Thyroid gland (tissue), 4 donors: ENCODE measurements around the gene CDH19. TPM values are rescaled to one million over a fixed set of nuclear protein-coding genes. Genes with fewer than 3 reads are reported as not detected.

Experiments
- DNase-seq, 2 donors: peaks; one replicate each; pipeline ENCODE4 v3.0.0-alpha.2; 2019
- H3K27ac ChIP-seq, 3 donors: fragments of 200-600 bp; sonication (generic); 1 replicate in 2 of 3; 2 replicates in 1 of 3; pipeline ENCODE4 v1.5.1; 2016 to 2019; ENCODE audit warnings: mild to moderate bottlenecking in 1 of 3, moderate library complexity in 1 of 3
- H3K27me3 ChIP-seq: fragments of 200-600 bp; sonication (generic); one replicate; pipeline ENCODE4 v1.5.1; 2019
- H3K36me3 ChIP-seq, 2 donors: fragments of 200-600 bp; sonication (generic); one replicate each; pipeline ENCODE4 v1.5.1; 2016 to 2019
- H3K4me1 ChIP-seq, 2 donors: fragments of 200-600 bp; sonication (generic); one replicate each; pipeline ENCODE4 v1.5.1; 2017 to 2019
- H3K4me3 ChIP-seq, 3 donors: fragments of 200-600 bp; sonication (generic); replicated peaks in 1 of 3; 1 replicate in 2 of 3; 2 replicates in 1 of 3; pipeline ENCODE4 v1.5.1; 2016; ENCODE audit warnings: mild to moderate bottlenecking in 1 of 3
- H3K9me3 ChIP-seq: fragments of 200-600 bp; sonication (generic); one replicate; pipeline ENCODE4 v1.5.1; 2017
- POLR2A ChIP-seq, 2 donors: fragments of 450-650 bp; IDR thresholded peaks; one replicate each; pipeline ENCODE4 v1.6.1; 2017; ENCODE audit warnings: antibody characterized with exemption in 2 of 2, mild to moderate bottlenecking in 2 of 2, moderate library complexity in 1 of 2
- WGBS, 2 donors: methylation state at CpG; one replicate each; pipeline ENCODE4 v1.1.5; 2017; 5-methylcytosine and 5-hydroxymethylcytosine counted together
- intact Hi-C: fragments of 100-400 bp; cut with DNase I; formaldehyde crosslinking; loops from one replicate; pipeline ENCODE4 v1.15.1; 2023
- total RNA-seq, 4 donors: library from RNA; depleted of rRNA; stranded (reverse); fragments of >200 nt; gene quantifications; one replicate each; pipeline ENCODE4 v1.2.3, GENCODE V29; 2016
- TF ChIP-seq, protein P1 (sequence below), 6 experiments: fragments of 200-600 bp in 3 of 6; fragments of 450-650 bp in 3 of 6; sonication (generic) in 3 of 6; IDR thresholded peaks; one replicate each; pipeline ENCODE4 v1.5.1; 2016 to 2019; ENCODE audit warnings: antibody characterized with exemption in 6 of 6, mild to moderate bottlenecking in 2 of 6, inconsistent platforms in 1 of 6, moderate library complexity in 1 of 6

Gene CDH19
- total RNA-seq, 4 donors from 2014 or later, result 0.78 to 4.7 (median 2.2) TPM

DNA sequence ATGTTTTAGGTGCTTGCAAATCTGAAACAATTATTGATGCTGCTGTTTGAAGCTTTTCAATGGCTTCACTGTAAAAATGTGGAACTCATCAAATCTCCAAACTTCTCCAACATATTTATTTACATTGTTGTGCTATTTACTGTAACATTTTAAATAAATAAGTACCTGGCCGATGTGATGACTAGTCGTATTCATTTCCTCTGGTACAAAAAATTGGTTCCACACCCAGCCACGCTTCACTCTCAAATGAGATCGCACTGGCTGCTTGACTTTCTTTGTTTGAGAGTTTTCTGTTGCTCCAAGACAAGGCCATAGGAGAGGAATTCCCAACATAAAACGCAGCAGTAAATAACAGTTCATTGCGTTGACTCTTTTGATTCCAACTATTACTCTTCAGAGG lies 32.0 kb downstream of the CDH19 start:
- H3K27me3 ChIP-seq, result no peaks in the 10 kb centered on the region
- H3K9me3 ChIP-seq, result no peaks in the 10 kb centered on the region
- TF ChIP-seq, protein P1, sequence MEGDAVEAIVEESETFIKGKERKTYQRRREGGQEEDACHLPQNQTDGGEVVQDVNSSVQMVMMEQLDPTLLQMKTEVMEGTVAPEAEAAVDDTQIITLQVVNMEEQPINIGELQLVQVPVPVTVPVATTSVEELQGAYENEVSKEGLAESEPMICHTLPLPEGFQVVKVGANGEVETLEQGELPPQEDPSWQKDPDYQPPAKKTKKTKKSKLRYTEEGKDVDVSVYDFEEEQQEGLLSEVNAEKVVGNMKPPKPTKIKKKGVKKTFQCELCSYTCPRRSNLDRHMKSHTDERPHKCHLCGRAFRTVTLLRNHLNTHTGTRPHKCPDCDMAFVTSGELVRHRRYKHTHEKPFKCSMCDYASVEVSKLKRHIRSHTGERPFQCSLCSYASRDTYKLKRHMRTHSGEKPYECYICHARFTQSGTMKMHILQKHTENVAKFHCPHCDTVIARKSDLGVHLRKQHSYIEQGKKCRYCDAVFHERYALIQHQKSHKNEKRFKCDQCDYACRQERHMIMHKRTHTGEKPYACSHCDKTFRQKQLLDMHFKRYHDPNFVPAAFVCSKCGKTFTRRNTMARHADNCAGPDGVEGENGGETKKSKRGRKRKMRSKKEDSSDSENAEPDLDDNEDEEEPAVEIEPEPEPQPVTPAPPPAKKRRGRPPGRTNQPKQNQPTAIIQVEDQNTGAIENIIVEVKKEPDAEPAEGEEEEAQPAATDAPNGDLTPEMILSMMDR (IDR thresholded peaks at IDR 0.05), result no peak
- TF ChIP-seq POLR2A (IDR thresholded peaks at IDR 0.05), result no peak
- intact Hi-C loops, result no loop called here
- no peak overlapping the region for H3K27ac ChIP-seq
- H3K4me3 ChIP-seq, result no peak overlapping the region
- H3K36me3 ChIP-seq, result no peaks in the 10 kb centered on the region
- WGBS, 2 donors, result 77 to 80% methylated on average over 6 of the region's 6 CpGs
- H3K4me1 ChIP-seq, result no peaks in the 10 kb centered on the region
- no peak for DNase-seq

DNA sequence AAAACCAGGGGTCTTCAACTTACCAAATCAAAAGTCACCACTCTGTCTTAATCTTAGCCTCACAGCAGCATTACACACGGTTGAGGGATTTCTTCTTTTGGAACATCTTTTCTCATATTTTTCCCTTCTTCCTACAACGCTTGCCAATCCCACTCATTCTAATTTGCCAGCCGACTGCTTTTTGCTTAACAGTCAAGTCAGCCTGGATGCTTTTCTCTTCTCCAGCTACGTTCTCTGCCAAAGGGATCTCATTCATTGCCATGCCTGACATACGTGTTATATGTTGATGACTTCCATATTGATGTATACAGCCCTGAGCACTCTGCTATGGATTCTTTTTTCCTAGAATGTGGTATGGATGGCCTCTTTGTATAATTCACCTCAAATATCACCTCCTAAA lies 37.3 kb downstream of the CDH19 start:
- TF ChIP-seq, protein P1 (IDR thresholded peaks at IDR 0.05), result no peak
- TF ChIP-seq POLR2A (IDR thresholded peaks at IDR 0.05), result no peak
- Histone ChIP-seq H3K27me3 (no peaks in the 10 kb centered on the region), H3K27ac (no peak overlapping the region), H3K4me1 (no peaks in the 10 kb centered on the region), H3K9me3 (no peaks in the 10 kb centered on the region), H3K4me3 (no peak overlapping the region), H3K36me3 (no peaks in the 10 kb centered on the region)
- DNase-seq, result no peak
- 85 to 90% methylated on average over 5 of the region's 5 CpGs for WGBS, 2 donors
- intact Hi-C loops, result no loop called here

DNA sequence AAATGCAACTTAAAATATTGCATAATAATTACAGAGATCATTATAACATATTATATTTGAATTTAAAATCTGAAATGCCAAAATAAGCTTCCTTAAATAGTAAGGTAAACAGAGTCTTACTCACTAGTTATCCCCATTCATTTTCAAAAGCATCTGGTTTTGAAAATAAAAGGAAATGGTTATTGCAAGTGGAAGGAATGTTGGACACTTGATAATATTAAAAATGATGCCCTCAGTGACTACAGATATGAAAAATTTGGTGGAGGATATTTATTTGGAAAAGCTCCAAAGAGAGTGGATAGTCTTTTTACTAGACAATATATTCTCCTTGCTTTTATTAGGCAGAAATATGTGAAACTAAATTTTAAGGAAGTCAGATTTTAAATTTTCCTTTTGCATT lies 39.7 kb downstream of the CDH19 start:
- Histone ChIP-seq H3K4me1 (no peaks in the 10 kb centered on the region), H3K36me3 (no peaks in the 10 kb centered on the region), H3K27me3 (no peaks in the 10 kb centered on the region), H3K27ac (no peak overlapping the region), H3K4me3 (no peak overlapping the region), H3K9me3 (no peaks in the 10 kb centered on the region)
- intact Hi-C loops, result no loop called here
- DNase-seq, result no peak
- no peak for TF ChIP-seq POLR2A (IDR thresholded peaks at IDR 0.05)
- TF ChIP-seq, protein P1 (IDR thresholded peaks at IDR 0.05), result no peak

DNA sequence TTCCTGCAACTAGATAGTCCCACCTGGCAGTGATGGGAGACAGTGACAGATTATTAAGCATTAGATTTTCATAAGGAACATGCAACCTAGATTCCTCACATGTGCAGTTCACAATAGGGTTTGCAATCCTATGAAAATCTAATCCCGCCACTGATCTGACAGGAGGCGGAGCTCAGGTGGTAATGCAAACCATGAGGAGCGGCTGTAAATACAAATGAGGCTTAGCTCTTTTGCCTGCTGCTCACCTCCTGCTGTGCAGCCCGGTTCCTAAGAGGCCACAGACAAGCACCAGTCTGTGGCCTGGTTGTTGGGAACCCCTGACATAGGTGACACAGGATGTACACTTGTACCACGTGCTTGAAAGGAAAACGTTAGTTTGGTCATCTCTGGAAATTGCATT lies 41.6 kb downstream of the CDH19 start:
- H3K9me3 ChIP-seq, result no peaks in the 10 kb centered on the region
- 89% methylated on average over 6 of the region's 6 CpGs for WGBS, 2 donors
- no peaks in the 10 kb centered on the region for H3K27me3 ChIP-seq
- no peak overlapping the region for H3K27ac ChIP-seq
- no peak for DNase-seq
- no peak overlapping the region for H3K4me3 ChIP-seq
- no peak for TF ChIP-seq POLR2A (IDR thresholded peaks at IDR 0.05)
- TF ChIP-seq, protein P1 (IDR thresholded peaks at IDR 0.05), result no peak
- no peaks in the 10 kb centered on the region for H3K36me3 ChIP-seq
- no peaks in the 10 kb centered on the region for H3K4me1 ChIP-seq
- intact Hi-C loops, result no loop called here

DNA sequence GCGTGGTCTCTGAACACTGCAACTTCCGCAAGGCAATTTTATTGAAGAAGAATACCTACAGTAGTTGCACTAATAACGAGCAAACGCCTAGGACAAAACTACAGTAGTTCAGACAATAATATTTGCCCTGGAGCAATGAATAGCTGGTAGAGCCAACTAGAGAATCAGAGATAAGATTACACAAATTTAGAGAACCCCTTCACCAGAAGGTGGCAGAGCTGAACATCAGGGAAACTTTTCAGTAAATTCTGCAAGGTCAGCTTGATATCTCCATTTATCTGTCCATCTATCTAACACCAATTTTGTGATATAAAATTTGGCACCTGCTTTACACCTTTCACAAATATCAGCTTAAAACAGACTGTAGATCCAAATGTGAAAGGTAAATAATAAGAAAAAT lies 43.8 kb downstream of the CDH19 start:
- TF ChIP-seq, protein P1 (IDR thresholded peaks at IDR 0.05), result peak in 3 of 6 experiments; percentile 39 to 49 (median 46)
- TF ChIP-seq POLR2A (IDR thresholded peaks at IDR 0.05), result no peak
- WGBS, 2 donors, result 60 to 63% methylated on average over 4 of the region's 4 CpGs
- intact Hi-C loops, result no loop called here
- no peaks in the 10 kb centered on the region for H3K9me3 ChIP-seq
- DNase-seq, result peak; percentile 6 to 10
- H3K27me3 ChIP-seq, result no peaks in the 10 kb centered on the region
- no peaks in the 10 kb centered on the region for H3K4me1 ChIP-seq
- no peak overlapping the region for H3K27ac ChIP-seq
- H3K36me3 ChIP-seq, result no peaks in the 10 kb centered on the region
- H3K4me3 ChIP-seq, result no peak overlapping the region
